A172 (cell line): ENCODE results near the gene INTU. TPM values are rescaled to one million over a fixed set of nuclear protein-coding genes. Genes with fewer than 3 reads are reported as not detected.
A peak's percentile ranks its signal among the peaks of the same experiment; 100 is the strongest.
"Not testable (repeated sequence)": the region's sequence is repeated elsewhere in the genome, so short reads cannot be mapped to it uniquely, and the experiment has no call there.

Source experiments
- DNase-seq: peaks from one replicate; pipeline ENCODE4 v3.0.0-alpha.2; 2015; ENCODE audit warnings: low spot score
- total RNA-seq: library from RNA; depleted of rRNA; stranded (reverse); fragments of >200 nt; shearing (Covaris generic); gene quantifications from 2 replicates; pipeline ENCODE4 v1.2.3, GENCODE V29; 2014

Gene INTU
- total RNA-seq, 1 experiment from 2014 or later: 3.3 TPM

DNA sequence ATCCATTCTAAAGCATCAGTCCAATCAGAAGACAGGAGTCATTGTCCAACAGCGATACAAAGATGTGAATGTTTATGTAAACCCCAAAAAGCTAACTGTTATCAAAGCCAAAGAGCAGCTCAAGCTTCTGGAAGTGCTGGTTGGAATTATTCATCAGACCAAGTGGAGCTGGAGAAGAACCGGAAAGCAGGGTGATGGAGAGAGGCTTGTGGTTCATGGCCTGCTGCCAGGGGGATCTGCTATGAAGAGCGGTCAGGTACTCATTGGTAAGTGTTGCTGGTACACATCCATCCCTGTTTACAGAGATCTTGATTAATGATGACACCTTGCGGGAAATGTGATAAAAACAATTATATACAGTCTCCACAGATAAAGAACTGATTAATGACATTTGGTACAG lies 11.0 kb downstream of the INTU start:
- DNase-seq: peak; percentile 36

DNA sequence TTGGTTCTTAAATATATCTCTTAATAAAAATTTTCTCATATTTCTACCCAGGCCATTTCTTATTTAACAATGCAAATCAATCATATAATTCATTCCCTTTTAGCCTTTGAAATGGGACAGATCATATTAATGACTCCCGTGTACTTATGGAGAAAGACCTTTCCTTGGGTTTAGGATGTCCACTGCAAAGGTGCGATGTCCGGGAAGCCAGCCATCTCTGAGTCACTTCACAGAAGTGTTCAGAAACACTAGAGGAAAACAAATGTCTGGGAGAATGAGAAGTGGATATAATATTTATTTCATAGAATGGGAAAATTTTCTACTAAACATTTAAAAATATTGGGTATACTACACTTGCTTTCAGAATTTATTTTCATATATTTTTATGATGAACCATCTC lies 15.3 kb downstream of the INTU start:
- DNase-seq: no peak

DNA sequence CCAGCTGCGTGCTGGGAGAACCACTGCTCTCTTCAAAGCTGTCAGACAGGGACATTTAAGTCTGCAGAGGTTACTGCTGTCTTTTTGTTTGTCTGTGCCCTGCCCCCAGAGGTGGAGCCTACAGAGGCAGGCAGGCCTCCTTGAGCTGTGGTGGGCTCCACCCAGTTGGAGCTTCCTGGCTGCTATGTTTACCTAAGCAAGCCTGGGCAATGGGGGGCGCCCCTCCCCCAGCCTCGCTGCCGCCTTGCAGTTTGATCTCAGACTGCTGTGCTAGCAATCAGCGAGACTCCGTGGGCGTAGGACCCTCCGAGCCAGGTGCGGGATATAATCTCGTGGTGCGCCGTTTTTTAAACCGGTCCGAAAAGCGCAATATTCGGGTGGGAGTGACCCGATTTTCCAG lies 22.8 kb downstream of the INTU start:
- not testable (repeated sequence) for DNase-seq

DNA sequence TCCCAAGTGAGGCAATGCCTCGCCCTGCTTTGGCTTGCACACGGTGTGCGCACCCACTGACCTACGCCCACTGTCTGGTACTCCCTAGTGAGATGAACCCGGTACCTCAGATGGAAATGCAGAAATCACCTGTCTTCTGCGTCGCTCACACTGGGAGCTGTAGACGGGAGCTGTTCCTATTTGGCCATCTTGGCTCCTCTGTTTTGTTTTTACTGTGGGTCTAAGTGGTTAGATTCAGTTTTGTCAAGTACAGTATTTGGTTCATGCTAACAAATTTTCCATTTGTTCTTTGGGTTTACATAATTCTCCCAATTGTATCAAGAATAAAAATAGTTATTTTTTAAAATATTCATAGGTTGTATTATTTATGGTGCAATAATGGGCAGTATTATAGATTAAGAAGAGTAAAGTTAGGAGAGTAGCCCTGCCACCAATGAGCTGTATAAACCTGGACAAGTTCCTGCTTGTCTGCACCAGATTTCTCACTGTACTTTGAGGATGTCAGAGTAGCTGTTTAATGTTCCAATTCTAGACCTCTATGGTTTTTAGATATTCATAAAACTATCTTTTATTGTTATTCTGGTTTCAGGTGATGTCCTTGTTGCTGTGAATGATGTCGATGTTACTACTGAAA lies 23.4 kb downstream of the INTU start:
- no peak for DNase-seq

DNA sequence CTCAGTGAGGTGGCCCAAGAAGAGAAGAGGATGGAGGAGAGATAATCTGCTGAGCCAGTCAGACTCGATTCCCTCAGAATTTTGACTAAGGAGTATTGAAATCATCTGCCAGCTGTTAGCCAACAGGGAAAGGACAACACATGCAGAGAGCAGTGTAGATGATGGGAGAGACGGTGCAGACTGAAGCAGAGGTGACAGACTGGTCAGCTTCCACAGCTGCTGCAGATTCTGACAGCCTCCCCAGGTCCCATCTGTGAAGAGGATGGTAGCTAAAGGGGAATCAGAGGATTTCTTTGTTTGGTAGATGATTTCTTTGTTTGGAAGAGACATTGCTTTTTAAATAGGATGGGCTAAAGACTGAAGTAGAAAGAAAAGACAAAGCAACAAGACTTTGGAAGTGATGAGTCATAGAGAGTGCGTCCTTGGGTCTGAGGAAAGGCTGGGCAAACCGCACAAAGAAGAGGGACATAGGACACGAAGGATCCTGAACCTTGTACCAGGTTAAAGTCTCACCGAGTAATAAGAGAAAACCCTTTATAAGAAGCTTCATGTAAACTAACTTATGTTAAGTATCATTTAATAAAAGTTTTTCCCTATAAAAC lies 27.6 kb downstream of the INTU start:
- no peak for DNase-seq

DNA sequence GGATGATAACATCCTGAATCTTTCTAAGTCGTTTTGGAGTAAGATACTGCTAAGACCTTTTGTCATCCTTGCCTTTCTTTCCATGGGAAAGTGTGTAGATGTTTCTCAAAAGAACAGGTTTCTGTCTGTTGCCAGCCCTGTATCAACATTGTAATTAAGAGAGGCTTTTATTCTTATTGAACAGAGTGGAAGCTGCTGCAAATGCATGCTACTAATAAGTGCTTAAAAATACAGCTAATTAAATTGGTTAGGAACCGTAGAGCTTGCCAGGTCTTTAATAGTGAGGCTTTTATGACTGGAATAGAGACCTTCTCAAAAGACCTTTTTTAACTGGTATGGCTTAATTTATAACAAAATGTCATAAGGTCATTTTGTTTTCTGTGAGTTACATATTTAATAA lies 34.4 kb downstream of the INTU start:
- no peak for DNase-seq

DNA sequence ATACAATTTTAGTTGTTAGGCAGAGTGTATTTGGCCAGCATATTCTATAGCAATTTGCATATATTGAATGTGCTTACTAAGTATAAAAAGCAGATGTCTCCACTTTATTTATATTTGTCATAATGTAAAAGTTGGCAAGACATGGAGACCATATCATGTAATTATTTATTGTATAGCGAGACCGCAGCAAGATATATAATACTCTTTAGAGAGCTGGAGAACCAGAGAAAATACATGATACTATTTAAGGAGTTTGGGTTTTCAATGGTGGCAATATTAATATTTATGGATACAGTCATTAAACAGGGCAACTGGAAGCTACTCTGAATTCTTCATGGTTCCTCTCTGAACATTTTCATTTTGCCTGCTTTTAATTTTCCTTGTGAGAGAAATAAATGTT lies 35.0 kb downstream of the INTU start:
- DNase-seq: no peak

DNA sequence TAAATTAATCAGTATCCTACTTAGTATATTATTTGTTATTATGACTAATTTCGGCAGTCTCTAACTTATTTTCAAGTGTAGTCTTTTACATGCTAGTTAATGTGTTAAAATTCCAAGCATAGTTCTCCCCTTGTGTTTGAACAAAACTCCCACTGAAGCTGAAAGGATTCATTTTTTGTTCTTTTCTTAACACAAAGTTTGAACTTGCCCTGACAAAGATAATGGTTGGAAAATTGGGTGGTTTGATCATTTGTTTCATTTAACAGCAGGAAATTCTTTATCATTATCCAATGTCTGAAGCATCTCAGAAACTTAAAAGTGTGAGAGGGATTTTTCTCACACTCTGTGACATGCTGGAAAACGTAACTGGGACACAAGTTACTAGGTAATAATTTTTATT lies 36.0 kb downstream of the INTU start:
- DNase-seq: no peak

DNA sequence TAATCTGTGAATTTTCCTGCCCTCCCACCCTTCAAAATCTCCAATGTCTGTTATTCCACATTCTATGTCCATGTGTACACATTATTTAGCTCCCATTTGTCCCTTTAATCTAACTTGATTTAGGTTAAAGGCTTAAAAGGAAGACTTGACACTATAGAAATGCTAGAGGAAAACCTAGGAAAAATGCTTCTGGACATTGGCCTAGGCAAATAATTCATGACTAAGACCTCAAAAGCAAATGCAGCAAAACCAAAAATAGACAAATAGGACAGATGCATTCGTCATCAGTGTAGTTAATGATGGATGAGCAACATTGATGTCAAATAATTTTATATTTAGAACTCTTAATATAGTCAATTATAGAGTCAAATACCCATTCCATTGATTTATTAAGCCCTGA lies 36.9 kb downstream of the INTU start:
- DNase-seq: no peak

DNA sequence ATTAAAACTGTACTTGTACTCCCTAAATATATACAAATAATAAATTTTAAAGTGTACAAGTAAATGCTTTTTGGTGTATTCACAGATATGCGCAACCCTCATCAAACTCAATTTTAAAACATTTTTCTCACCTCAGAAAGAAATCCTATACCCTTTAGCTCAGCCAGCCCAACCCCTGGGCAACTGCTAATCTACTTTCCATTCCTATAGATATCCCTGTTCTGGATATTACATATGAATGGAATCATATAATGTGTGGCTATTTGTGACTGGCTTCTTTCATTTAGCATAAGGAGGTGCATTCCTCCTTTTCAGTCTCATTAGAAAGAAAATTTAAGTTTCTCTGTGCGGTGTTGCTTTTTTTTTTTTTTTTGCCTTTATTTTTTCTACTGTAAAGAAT lies 39.4 kb downstream of the INTU start:
- no peak for DNase-seq

DNA sequence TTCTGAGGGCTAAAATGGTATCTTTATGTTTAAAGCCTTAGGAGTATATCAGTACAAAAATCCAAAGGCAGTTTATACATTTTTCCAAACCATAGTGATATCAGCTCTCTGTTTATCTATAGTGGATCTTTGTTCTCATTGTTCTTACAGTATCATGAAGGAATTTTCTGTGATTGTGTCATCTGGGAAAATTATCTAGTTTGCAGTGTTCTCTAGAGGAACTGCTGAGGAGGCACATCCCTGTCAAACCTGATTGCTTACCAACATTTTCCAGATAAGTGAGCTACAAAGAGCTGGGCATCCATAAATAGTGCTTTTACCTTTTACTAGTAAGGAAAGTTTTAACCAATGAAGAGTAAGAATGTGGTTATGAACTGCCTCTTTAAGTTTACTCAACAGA lies 52.5 kb downstream of the INTU start:
- DNase-seq: peak; percentile 33

DNA sequence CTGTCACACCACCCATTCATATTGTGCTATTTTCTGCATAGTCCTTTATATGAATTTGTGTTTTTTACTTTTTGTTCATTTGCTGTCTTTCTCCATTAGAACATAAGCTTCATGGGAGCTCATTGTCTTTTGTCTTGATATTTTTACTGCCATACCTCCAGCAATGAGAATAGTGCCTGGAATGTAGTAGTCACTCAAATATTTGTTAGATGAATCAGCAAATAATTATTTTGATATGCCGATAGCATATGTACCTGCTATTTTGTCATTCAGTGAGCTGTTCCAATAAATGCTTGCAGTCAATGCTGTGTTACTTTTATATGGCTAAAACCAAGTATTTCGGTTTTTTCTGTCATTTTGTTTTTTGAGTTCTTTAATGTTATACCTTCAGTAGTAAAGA lies 53.9 kb downstream of the INTU start:
- DNase-seq: peak; percentile 35

DNA sequence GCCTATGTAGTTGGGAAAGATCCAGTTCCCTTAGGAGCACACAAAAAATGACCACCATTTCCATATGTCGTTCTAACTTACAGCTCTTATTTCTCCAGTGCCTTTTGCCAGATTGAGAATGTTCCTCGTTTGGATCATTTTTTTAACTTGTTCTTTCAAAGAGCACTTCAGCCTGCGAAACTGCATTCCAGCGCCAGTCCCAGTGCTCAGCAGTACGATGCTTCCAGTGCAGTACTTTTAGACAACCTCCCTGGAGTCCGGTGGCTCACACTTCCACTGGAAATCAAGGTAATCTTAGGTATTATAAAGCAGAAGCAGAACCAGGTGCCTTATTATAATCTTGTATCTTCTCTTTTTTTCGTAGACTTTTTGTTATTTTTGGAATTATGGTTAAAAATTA lies 54.8 kb downstream of the INTU start:
- DNase-seq: no peak

DNA sequence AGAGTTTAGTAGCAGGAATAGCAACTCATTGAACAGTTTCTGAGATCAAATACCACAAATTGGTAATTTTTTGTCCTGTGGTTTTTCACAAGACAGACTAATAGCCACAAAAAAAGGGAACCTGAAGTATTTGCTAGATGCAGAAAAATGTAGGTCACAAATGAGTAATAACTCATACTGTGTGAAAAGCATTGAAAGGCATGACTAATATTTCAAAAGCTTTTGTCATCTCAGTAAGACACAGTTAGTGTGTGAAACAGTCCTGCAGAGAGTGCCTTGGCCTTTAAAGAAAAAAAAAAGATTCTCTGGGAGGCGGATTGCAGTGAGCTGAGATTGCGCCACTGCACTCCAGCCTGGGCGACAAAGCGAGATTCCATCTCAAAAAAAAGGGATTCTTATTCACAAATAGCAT lies 66.0 kb downstream of the INTU start:
- DNase-seq: peak; percentile 69

DNA sequence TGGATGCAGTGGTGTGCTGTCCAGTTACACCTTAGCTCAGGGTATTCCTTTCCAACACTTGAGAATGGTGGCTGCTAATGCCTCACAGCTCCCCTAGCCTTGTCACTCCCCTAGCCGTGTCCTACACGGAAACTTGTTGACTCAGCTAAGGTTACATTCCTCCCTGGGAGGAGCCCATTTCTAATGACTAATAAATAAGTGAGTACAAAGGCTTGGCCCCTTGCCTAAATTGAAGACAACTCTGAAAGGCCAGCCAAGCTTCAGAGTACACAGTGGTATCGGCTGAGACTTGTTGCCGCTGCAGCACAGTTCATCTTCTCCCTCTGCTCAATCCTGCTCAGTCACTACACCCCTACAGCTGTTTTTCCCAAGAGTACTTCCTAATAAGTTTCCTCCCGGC lies 76.2 kb downstream of the INTU start:
- DNase-seq: peak; percentile 42

DNA sequence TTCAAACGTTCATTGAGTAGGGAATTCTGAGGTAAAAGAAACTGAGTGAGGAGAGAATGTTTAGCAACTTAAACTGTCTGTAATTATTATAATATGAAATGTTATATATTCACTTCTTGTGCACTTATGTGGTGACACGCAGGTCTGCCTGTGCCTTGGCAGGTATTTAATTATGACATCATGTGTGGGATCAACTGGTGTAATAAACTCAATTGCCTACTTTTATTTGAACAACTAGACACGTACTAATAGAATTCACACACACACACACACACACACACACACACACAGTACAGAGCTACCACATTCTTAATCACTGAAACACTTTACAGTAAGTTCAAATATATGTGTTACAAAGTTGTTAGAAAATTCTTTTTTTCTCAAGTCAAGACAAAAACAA lies 76.7 kb downstream of the INTU start:
- DNase-seq: no peak

DNA sequence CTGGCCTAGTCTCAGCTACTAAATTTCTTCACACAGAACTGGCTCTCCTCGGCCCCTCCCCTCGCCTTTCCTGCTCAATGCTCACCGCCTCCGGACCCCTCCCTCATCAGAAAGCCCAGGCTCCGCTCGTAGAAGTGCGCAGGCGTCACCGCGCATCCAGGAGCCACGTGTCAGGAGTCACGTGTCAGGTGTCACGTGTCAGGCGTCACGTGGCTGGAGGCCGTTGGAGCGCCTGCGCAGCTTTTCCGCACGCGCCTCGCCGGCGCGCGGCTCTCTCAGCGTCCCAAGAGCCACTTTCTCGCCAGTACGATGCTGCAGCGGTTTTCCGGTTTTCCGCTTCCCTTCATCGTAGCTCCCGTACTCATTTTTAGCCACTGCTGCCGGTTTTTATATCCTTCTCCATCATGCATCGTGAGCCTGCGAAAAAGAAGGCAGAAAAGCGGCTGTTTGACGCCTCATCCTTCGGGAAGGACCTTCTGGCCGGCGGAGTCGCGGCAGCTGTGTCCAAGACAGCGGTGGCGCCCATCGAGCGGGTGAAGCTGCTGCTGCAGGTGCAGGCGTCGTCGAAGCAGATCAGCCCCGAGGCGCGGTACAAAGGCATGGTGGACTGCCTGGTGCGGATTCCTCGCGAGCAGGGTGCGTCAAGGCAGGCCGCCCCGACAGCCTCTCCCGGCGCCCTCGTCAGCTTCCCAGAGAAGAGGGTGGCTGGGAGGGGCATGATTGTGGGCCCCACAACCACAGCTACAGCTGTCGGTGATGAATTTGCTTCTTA lies 97.6 kb downstream of the INTU start, which contains the start of gene SLC25A31:
Gene SLC25A31 (plus strand): TSS at position 259 of the 772 bp plus-strand sequence. CDS start 146 bp downstream, at position 405.
- DNase-seq: no peak

DNA sequence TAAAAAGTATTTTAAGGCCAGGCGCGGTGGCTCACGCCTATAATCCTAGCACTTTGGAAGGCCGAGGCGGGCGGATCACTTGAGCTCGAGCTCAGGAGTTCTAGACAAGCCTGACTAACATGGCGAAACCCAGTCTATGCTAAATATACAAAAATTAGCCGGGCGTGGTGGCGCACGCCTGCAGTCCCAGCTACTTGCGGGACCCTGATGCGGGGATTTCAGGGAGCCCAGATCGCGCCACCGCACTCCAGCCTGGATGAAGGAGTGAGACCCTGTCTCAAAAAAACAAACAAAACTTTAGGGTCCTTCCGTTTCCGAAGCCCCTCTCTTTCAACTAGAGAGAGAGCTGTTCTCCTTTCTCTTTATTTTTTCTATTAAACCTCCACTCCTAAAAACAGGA lies 98.6 kb downstream of the INTU start:
- no peak for DNase-seq

DNA sequence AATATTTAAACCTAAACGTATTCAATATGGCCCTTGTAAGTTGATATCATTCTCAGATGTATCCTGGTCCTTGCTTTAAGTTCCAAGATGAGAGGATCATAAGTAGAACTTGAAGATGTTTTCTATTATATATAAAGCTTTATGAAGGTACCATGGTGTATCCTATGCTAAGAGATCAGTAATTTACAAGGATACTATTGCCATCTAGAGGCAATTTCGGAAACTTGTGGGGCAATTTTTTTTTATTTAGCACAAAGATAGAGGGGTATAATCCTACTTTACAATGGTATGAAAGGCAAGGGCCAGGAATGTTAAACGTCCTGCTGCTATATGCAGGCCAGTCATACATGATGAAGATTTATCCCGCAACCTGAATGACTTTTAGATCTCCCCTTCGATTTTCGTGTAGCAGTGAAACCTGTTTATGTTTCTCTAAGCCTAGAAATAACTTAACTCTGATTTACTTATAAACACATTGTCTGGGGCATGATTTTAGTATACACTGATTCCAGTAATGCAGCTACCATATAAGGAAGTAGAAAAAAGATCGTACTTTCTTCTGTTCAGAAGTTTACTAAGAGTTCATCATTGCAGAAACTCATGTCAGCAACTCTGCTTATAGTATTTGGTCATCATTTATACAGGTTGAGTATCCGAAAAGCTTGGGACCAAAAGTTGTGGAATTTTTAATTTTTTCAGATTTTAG lies 100.0 kb downstream of the INTU start:
- peak; percentile 46 for DNase-seq

DNA sequence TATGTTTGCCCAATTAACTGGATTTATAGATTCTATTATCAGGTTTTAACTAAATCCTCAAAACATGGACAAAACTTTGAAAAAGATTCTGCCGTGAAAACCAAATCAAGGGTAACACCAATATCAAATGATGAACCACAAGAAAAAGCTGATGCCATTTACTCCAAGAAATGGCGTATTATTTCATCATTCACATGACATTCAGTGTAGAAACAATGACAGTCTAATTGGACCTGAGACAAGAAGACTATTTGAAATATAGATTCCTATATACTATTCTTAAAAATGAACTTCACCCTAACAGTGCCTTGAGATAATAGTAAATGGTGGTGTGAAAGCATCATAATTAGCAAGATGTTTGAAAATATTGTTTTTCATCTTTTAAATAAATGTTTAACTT lies 102.2 kb downstream of the INTU start:
- DNase-seq: no peak

DNA sequence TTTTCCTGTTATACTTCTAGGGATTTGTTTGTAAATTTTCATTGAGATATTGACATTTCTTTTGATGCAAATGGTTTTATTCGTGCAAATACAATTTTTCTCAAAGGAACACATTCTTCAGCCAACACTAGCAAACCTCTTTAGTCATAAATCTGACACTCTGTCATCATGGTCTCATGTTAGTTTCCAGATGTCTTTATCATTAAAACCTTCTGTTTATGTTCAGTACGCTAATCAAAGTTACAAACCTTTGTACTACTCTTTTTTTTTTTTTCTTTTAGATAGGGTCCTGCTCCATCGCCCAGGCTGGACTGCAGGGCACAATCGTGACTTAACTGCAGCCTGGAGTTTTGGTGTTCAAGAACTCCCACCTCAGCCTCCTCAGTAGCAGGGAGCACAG lies 104.5 kb downstream of the INTU start:
- no peak for DNase-seq

DNA sequence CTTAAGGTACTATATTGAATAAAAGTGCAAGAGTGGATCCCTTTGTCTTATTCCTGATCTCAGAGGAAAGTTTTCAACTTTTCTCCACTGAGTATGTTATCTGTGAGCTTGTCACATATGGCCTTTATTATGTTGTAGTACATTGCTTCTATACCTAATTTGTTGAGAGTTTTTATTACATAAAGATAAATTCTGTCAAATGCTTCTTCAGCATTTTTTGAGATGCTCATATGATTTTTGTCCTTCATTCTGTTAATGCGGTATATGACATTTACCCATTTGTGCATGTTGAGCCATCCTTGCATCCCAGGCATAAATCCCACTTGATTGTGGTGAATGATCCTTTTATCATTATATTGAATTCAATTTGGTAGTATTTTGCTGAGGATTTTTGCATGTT lies 108.5 kb downstream of the INTU start:
- no peak for DNase-seq

DNA sequence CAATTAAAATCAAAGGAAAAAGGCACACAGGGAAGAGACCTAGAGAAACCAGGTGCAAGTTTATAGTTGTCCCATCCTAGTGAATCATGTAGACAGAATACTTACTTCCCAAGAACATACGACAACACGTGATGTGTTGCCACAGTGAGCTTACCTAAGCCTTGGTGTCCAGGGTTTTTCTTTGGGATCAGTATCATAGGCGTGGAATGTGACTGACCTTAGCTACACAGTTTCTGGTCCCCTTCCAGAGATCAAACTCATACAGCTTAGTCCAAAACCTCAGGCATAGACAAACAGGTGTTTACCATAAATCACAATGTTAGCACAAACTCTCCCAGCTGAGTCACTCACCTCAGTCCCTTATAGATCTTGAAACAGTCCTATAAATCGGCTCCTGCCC lies 115.1 kb downstream of the INTU start:
- DNase-seq: no peak
